ENCODE measurements around the gene ZNF564. TPM values are rescaled to one million over a fixed set of nuclear protein-coding genes. Genes with fewer than 3 reads are reported as not detected.

The ZNF564 gene
- total RNA-seq, 1 donor from 2014 or later: 26.6 TPM

DNA sequence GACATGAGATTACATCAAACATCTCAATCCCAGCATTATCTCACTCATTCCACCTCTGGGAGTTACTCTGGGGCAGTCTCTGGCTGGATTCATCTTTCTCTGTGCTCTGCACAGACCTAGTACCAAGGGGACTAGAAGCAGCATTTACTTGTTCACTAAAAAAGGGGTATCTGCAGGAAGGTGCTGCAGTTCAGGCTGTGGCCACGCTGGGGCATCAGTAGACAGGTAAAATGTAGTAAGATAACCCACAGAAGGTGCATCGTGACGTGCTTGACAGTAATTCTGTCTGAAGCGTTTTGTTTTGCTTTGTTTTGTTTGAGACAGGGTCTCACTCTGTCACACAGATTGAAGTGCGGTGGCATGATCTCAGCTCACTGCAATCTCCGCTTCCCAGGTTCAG lies 29.3 kb downstream of the ZNF564 start:
- intact Hi-C loops (cut with micrococcal nuclease): no loop called here
- no peak overlapping the region for H3K4me3 Mint-ChIP-seq
- POLR2A ChIA-PET: no interaction called here
- H3K9me3 Mint-ChIP-seq: peaks cover 45% of the 10 kb centered on the region
- no peak overlapping the region for H3K27ac Mint-ChIP-seq
- ATAC-seq (ENCODE audit: low read depth) (no peak), DNase-seq (no peak)
- CTCF ChIA-PET: no interaction called here
- no peaks in the 10 kb centered on the region for H3K4me1 Mint-ChIP-seq
- no peaks in the 10 kb centered on the region for H3K27me3 Mint-ChIP-seq
- H3K36me3 Mint-ChIP-seq (ENCODE audit: low read depth): peaks cover 69% of the 10 kb centered on the region
- TF ChIP-seq CTCF (IDR thresholded peaks at IDR 0.05): no peak

DNA sequence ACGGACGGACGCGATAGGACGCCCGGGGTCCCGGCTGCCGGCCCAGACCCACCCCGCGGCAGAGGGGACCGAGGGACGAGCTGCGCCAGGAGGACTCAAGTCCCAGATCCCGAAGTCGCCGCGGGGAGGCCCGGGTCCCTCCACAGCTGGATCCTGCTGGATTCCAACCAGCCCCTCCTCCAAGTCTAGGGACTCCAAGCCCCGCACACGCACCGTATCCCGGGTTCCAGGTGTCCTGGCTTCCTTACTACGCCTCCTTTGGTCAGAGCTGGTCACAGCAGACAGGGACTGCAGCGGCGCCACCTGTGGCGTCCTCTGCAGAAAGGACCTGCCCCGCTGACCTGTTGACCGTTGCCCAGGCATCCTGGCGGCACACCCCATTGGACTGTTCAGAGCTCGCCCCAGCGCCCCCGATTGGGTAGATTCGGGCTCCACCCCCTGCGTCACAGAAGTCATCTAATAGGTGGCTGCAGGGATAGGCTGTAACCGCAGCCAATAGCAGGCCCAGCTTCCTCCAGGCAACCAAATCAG lies 37.7 kb downstream of the ZNF564 start:
- POLR2A ChIA-PET: interaction anchor here (0.6 kb wide), 1 partner anchor 368 kb away, joined by 7 read pairs; no protein-coding TSS in a partner anchor
- H3K4me1 Mint-ChIP-seq: no peaks in the 10 kb centered on the region
- CTCF ChIA-PET: interaction anchor here (0.6 kb wide), 1 partner anchor 428 kb away, joined by 5 read pairs; no protein-coding TSS in a partner anchor
- H3K36me3 Mint-ChIP-seq (ENCODE audit: low read depth): peaks cover 10% of the 10 kb centered on the region
- peaks cover 9% of the 10 kb centered on the region for H3K9me3 Mint-ChIP-seq
- H3K4me3 Mint-ChIP-seq: no peak overlapping the region
- no peaks in the 10 kb centered on the region for H3K27me3 Mint-ChIP-seq
- no peak for TF ChIP-seq CTCF (IDR thresholded peaks at IDR 0.05)
- H3K27ac Mint-ChIP-seq: no peak overlapping the region
- ATAC-seq (ENCODE audit: low read depth) (no peak), DNase-seq (no peak)
- intact Hi-C loops (cut with micrococcal nuclease): no loop called here

DNA sequence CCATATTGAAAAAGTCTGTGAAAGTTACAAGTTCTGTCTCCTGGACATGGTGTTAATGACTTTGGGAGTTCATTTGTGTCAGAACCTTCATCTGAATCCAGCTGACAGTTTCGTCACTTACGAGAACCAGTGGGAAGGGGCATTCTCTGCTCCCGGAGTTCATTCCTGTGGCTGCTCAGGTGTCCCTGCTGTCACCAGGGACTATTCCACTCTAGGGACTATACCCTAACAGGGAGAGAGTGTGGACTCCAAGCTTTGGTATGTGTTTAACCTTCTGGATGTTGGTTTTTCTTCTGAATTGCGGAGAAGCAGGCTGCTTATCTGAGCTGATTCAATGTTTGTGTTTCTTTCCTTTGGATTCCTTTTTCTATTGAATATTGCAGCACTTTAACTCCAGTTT lies 54.2 kb downstream of the ZNF564 start:
- Mint-ChIP-seq H3K4me1 (peaks cover 13% of the 10 kb centered on the region), H3K4me3 (no peak overlapping the region), H3K27me3 (no peaks in the 10 kb centered on the region), H3K36me3 (ENCODE audit: low read depth) (no peaks in the 10 kb centered on the region), H3K9me3 (no peaks in the 10 kb centered on the region), H3K27ac (no peak overlapping the region)
- intact Hi-C loops (cut with micrococcal nuclease): loop anchor here (5.0 kb wide), 1 partner anchor 170 kb away; the partner anchor contains the start of genes MAN2B1 and WDR83
- ChIA-PET POLR2A (interaction anchor here (1.1 to 2.9 kb wide), 2 partner anchors 164 to 1123 kb away, joined by 3 to 8 read pairs; partner anchors contain the start of genes SWSAP1 and ZNF563), CTCF (interaction anchor here (0.8 kb wide), 1 partner anchor 532 kb away, joined by 3 read pairs; the partner anchor contains the start of gene ZNF763)
- no peak for TF ChIP-seq CTCF (IDR thresholded peaks at IDR 0.05)
- DNase-seq (no peak), ATAC-seq (ENCODE audit: low read depth) (no peak)

GRCh38 chr19:12496480-12496879 lies 54.8 kb downstream of the ZNF564 start:
- intact Hi-C loops (cut with micrococcal nuclease): loop anchor here (5.0 kb wide), 1 partner anchor 171 kb away; the partner anchor contains the start of genes MAN2B1 and WDR83
- ChIA-PET POLR2A (interaction anchor here (0.6 to 2.9 kb wide), 4 partner anchors 9 to 1122 kb away, joined by 3 to 15 read pairs (median 6); partner anchors contain the start of genes SWSAP1, ZNF442 and ZNF563), CTCF (interaction anchor here (0.8 to 1.6 kb wide), 2 partner anchors 149 to 532 kb away, joined by 3 to 4 read pairs; partner anchors contain the start of gene ZNF763)
- no peak for ATAC-seq (ENCODE audit: low read depth)
- Mint-ChIP-seq H3K9me3 (no peaks in the 10 kb centered on the region), H3K36me3 (ENCODE audit: low read depth) (no peaks in the 10 kb centered on the region), H3K4me3 (peak overlapping the region; percentile 90), H3K4me1 (peaks cover 13% of the 10 kb centered on the region), H3K27ac (no peak overlapping the region), H3K27me3 (no peaks in the 10 kb centered on the region)
- no peak for DNase-seq
- TF ChIP-seq CTCF (IDR thresholded peaks at IDR 0.05): no peak
